Nephron (organoid): Measurements from ENCODE around the gene TBC1D23.

ENCODE experiments used
- H3K27ac Mint-ChIP-seq, 3 experiments: 2 replicates each; pipeline ENCODE4 v1.8.0; 2020; ENCODE audit warnings: mixed read lengths in 3 of 3, mild to moderate bottlenecking in 2 of 3, moderate library complexity in 1 of 3
- H3K27me3 Mint-ChIP-seq: 2 replicates; pipeline ENCODE4 v1.8.0; 2021; ENCODE audit warnings: low read depth, mild to moderate bottlenecking, moderate library complexity, mixed read lengths
- H3K36me3 Mint-ChIP-seq: 2 replicates; pipeline ENCODE4 v1.8.0; 2020; ENCODE audit warnings: low read depth, mixed read lengths
- H3K4me1 Mint-ChIP-seq: 2 replicates; pipeline ENCODE4 v1.8.0; 2020; ENCODE audit warnings: mixed read lengths
- H3K4me3 Mint-ChIP-seq, 3 experiments: 2 replicates each; pipeline ENCODE4 v1.8.0; 2020; ENCODE audit warnings: mild to moderate bottlenecking in 3 of 3, mixed read lengths in 3 of 3, moderate library complexity in 2 of 3
- H3K9me3 Mint-ChIP-seq: 2 replicates; pipeline ENCODE4 v1.8.0; 2020; ENCODE audit warnings: mixed read lengths
- CTCF ChIP-seq, 3 experiments: fragments of 200-600 bp; sonication (generic); IDR thresholded peaks; one replicate each; pipeline ENCODE4 v1.5.0; 2021; ENCODE audit warnings: antibody characterized with exemption in 3 of 3; ENCODE audit not compliant: unreplicated experiment in 3 of 3

TBC1D23 gene

GRCh38 chr3:100374521-100374920, 113.7 kb downstream of the TBC1D23 start:
- H3K4me1 Mint-ChIP-seq: no peaks in the 10 kb centered on the region
- H3K27ac Mint-ChIP-seq: peak overlapping the region; percentile 29 to 78 (median 37)
- TF ChIP-seq CTCF (IDR thresholded peaks at IDR 0.05; ENCODE audit: unreplicated experiment in 3 of 3): no peak
- H3K9me3 Mint-ChIP-seq: no peaks in the 10 kb centered on the region
- H3K4me3 Mint-ChIP-seq: no peak overlapping the region
- no peaks in the 10 kb centered on the region for H3K27me3 Mint-ChIP-seq
- peaks cover 66% of the 10 kb centered on the region for H3K36me3 Mint-ChIP-seq
